NCI-H446 (cell line): Measurements from ENCODE around the gene DST.

Experiments used
- DNase-seq, 2 experiments: peaks; one replicate each; lab custom pipeline; 2025; lab: John Stamatoyannopoulos, UW

The DST gene

GRCh38 chr6:56642366-56643261 lies at the start of gene DST:
DST (minus strand) TSS chr6:56642889.
- peak; percentile 41 to 58 for DNase-seq

DNA sequence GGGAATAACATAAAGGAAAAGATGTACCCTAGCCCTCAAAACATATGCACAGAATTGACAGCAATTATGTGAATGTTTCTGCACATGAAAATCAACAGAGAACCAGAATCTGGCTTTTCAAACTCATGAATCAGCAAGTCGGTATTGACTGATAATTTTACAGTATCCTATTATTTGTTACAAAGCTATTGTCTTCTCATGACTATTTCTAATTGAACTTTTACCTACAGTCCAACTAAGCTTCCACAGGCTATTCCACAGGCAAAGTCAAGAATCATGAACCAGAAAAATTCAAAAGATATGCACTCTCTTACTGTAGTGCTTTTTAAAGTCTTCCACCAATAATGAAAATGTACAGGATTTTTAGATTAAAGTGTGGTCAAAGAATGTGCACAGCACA lies 49.1 kb upstream of the DST start:
- DNase-seq = no peak

DNA sequence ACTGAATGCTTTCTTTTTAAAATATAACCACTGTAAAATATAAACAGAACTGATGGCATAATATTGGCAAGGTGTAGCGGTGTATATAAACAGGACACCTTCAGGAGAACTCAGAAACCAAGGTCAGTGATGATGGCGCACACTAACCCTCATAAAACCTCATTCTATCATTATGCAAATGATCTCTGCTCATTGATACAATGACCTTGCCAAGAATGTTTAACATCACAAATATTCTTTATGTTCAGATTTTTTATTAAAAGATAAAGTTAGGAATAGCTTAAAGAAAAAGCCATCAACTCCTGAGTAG lies 48.6 kb upstream of the DST start:
- no peak for DNase-seq

GRCh38 chr6:56690519-56691285 lies 48.0 kb upstream of the DST start:
- no peak for DNase-seq

- DNase-seq = no peak
Measured at GRCh38 chr6:56689663-56690062, 47.0 kb upstream of the DST start.

DNA sequence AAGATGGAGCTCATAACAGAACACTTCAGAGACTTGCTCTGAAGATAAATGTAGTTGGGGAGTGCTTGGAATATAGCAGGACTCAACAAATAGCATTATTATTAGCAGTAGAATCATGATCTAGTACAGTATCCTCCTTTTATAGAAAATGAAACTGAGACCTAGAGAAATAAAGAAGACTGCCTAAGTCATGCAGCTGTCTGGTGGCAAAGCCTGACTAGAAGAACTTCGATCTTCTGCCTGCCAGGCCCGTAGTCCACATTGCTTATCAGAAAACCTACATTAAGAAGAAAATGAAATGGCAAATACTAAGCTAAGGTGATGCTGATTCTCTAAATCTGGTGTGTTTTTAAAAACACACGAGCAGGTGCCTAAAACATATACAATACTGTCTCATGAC lies 46.4 kb upstream of the DST start:
- no peak for DNase-seq

DNA sequence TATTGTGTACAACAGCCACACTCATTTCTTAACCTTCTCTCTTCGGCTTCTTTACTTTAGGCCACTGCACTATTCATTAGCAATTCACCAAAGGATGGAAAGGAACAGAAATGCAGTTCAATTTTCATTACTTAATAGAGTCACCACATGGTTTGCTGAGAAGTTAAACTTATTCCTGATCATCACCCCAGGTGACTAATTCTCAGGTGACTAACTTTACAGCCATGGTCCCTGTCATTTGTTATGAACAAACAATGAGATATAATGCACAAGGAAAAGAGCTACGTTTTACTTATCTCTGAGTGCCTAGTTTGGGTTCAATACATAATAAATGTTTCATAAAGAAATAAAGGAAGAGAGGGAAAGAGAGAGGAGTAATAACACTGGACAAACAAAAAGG lies 45.8 kb upstream of the DST start:
- DNase-seq = no peak

DNA sequence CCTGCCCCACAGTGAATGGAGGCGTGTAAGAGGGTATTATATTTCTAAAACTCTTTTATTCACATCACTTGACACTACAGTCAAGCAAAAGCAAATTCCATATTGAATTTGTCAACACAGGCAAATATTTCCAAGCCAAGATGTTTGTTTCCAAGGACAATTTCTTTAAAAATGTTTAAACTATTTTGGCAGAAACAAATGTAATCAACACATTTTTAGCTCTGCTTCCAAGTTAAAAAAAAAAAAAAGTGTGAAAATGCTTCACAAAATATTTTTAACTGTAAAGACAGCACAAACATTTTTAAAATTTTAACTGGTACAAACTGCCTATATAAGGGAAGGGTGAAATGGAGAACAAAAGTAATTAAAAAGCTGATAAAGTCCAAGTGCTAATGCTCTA lies 44.9 kb upstream of the DST start:
- DNase-seq = no peak

DNA sequence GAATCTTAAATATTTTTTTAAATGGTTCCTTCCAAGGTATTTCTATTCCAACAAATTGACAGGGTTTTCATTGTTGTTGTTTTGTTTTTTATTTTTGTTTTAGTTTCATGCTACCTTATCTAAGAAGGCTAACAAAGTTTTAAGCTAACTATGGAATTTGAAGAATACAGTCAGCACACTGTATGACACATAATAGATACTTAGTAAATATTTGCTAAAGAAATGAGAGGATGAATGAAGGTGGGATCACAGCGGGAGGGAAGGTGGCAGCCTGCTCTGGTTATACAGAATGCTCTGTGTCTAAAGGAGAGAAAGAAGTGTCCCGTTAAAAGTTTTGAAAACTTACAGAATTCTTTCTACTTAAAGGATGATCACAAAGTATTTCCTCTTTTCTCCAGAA lies 43.7 kb upstream of the DST start:
- no peak for DNase-seq

- DNase-seq = no peak
Measured at GRCh38 chr6:56685994-56686393, 43.3 kb upstream of the DST start.

DNA sequence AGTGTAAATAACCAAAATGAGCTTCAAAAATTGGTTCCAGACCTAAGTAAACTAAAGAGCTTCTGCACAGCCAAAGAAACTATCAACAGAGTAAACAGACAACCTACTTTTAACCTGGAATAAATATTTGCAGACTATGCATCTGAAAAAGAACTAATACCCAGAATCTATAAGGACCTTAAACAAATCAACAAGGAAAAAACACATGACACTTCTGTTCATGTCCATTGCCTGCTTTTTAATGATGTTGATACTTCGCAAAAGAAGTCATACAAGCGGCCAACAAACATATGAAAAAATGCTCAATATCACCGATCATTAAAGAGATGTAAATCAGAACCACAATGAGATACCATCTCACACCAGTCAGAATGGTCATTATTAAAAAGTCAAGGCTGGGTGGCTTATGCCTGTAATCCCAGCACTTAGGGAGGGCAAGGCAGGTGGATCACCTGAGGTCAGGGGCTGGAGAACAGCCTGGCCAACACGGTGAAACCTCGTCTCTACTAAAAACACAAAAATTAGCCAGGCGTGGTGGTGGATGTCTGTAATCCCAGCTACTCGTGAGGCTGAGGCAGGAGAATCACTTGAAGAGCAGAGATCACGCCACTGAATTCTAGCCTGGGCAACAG lies 42.5 kb upstream of the DST start:
- DNase-seq = no peak

- DNase-seq = no peak
Measured at GRCh38 chr6:56684342-56685101, 41.8 kb upstream of the DST start.

DNA sequence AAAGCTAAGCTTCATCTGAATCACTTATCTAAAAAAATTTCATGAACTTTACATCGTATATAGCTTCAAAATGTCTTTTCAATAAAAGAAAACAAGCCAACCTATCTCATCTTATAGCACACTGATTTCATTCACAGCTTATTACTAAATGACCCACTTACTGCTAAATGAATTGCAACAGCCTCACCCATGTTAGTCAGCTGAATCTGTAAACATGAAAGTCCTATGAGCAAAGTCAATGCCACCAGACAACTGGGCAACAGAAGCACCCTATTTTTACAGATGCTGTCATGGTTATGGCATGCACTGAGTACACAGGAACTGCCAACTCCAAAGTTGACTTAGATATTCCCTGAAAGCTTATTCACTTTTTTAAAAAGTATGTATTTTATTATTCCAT lies 41.2 kb upstream of the DST start:
- DNase-seq = peak in 1 of 2 experiments; percentile 16

DNA sequence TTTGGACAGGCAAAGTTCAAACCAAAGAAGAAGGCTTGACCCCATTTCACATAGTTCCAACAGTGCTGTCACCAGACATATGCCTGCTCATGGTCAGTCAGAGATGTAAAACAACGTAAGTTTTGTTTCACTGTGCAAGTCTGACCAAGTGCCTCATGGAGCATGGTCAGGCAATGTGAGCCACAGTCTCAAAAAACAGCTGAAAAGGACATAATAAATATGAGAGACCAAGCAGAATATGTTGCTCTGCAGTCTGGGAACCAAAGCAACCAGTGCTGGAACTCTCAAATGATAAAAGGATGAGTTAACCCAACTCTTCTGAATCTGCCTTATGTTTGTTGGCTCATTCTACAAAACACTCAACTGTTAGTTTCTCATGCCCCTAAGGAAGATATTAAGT lies 39.9 kb upstream of the DST start:
- DNase-seq = no peak

GRCh38 chr6:56677559-56677958 lies 34.9 kb upstream of the DST start:
- no peak for DNase-seq

DNA sequence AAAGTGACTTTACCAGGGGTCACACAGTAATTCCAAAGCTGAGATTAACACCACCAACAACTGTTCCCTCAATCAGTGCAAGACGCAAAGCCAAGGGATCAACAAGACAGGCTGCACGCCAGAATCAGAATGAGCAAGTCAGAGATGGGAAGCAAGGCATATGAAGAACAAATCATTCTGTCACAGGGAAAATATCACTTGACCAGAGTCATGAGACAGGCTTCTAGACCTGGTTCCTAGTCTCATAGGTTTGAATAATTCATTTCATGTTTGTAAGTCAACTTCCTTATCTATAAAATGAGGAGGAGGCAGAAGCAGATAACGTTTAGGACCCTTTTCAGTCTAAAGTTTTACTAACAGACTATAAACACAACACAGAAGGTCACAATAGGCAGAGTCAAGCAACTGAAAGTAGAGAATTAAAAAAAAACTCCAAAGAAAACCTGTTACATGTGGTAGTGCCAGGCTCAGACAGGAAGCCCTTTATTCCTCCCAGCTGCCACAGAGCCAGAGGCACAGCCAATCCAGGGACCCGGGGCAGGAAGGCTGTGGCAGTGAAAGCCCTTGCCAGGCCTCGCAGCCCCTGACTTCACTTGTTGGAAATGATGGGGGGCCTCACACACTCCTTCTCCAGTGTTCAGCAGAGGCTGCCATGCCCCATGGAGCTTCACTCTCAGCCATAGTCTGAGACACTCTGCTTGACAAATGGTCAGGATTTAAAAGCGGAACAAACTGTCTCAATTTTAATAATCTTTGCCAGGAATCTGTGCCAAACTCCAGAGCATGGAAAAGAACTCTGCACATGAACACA lies 29.2 kb upstream of the DST start:
- peak; percentile 78 to 87 for DNase-seq

- DNase-seq = no peak
Measured at GRCh38 chr6:56671160-56671559, 28.5 kb upstream of the DST start.

DNA sequence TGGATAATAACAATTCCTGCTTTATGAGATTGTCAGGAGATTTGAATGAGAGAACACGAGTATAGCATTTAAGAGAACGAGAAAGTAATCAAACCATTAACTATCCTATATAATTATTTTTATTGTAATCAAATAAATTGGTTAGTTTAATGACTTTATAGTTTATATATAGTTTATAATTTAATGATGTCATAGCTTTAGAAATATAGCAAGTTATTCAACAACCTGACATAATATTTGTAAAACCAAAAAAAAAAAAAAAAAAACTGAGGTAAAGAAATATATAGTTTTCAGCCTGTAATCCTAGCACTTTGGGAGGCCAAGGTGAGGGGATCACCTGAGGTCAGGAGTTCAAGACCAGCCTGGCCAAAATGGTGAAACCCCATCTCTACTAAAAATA lies 26.4 kb upstream of the DST start:
- no peak for DNase-seq

DNA sequence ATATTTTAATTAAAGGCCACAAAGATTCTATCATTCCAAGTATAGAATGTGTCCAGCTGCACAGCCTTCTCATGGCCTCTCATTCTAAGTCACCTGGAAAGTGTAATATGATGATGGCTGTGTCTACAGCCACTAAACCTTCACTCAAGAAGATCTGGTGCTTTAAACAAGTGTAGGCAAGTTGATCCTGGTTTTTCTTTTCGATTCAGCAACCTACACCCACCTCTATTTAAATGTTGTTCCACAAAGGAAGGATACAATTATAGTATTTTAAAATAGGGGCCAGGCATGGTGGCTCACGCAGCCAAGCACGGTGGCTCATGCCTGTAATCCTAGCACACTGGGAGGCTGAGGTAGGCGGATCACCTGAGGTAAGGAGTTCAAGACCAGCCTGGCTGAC lies 25.5 kb upstream of the DST start:
- no peak for DNase-seq

- no peak for DNase-seq
Measured at GRCh38 chr6:56667336-56667735, 24.6 kb upstream of the DST start.

GRCh38 chr6:56664029-56664428 lies 21.3 kb upstream of the DST start:
- DNase-seq = no peak
